Measurements from ENCODE around the gene SRGAP3. TPM values are rescaled to one million over a fixed set of nuclear protein-coding genes. Genes with fewer than 3 reads are reported as not detected.

SRGAP3 gene
- total and polyA plus RNA-seq, 8 donors = 0.31 to 31.7 (median 5.8) TPM

DNA sequence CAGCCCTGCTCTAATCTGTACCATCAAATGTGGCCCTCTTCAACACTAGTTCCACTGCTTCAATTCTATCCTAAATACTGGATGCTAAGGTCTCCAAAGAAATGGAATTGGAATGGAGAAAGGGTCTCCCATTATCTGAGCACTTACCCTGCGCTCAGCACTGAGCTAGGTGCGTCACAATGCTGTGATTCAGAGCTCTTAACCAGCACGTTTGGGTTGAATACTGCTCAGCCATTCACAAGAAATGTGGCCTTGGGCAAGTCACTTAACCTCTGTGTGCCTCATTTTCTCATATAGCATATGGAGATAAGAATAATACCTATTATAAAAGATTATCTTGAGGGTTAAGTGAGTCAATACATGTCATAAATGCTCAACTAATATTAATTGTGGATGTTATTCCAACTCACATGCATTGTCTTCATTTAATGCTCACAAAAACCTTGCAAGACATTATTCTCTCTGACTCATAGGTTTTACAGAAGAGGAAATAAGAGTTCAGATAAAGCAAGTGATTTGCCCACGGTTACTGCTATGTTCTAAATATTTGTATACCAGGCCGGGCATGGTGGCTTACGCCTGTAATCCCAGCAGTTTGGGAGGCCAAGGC, 27.4 kb upstream of the SRGAP3 start:
- no peak for TF ChIP-seq EP300 (IDR thresholded peaks at IDR 0.05)
- TF ChIP-seq POLR2A (IDR thresholded peaks at IDR 0.05) = no peak
- TF ChIP-seq CTCF (IDR thresholded peaks at IDR 0.05) = no peak
- TF ChIP-seq POLR2AphosphoS5 (IDR thresholded peaks at IDR 0.05) = no peak
- Histone ChIP-seq H3K4me3 (no peak overlapping the region), H3K9me3 (no peaks in the 10 kb centered on the region), H3K36me3 (no peaks in the 10 kb centered on the region), H3K27me3 (no peaks in the 10 kb centered on the region), H3K4me1 (peaks cover 0 to 6% (median 0%) of the 10 kb centered on the region in 4 donors), H3K27ac (no peak overlapping the region)
- DNase-seq = no peak
- WGBS, 5 donors = 71 to 84% (median 78%) methylated on average over 6 of the region's 6 CpGs
- intact Hi-C loops (cut with DNase I; ENCODE audit: low total_unique reads) = no loop called here

- H3K27me3 ChIP-seq = no peaks in the 10 kb centered on the region
- no peak for DNase-seq
- WGBS, 5 donors = 55 to 76% (median 66%) methylated on average over 6 of the region's 6 CpGs
- intact Hi-C loops (cut with DNase I; ENCODE audit: low total_unique reads) = no loop called here
- no peak overlapping the region for H3K27ac ChIP-seq
- no peak for TF ChIP-seq EP300 (IDR thresholded peaks at IDR 0.05)
- no peak for TF ChIP-seq CTCF (IDR thresholded peaks at IDR 0.05)
- no peak for TF ChIP-seq POLR2AphosphoS5 (IDR thresholded peaks at IDR 0.05)
- H3K4me1 ChIP-seq = no peaks in the 10 kb centered on the region
- H3K4me3 ChIP-seq = no peak overlapping the region
- H3K36me3 ChIP-seq = no peaks in the 10 kb centered on the region
- no peaks in the 10 kb centered on the region for H3K9me3 ChIP-seq
Observed at GRCh38 chr3:9271903-9272302, 22.5 kb upstream of the SRGAP3 start.

GRCh38 chr3:9270704-9271103, 21.3 kb upstream of the SRGAP3 start:
- intact Hi-C loops (cut with DNase I; ENCODE audit: low total_unique reads) = no loop called here
- Histone ChIP-seq H3K27me3 (no peaks in the 10 kb centered on the region), H3K36me3 (no peaks in the 10 kb centered on the region), H3K4me1 (no peaks in the 10 kb centered on the region), H3K4me3 (no peak overlapping the region), H3K9me3 (no peaks in the 10 kb centered on the region), H3K27ac (no peak overlapping the region)
- WGBS, 5 donors = 79 to 93% (median 86%) methylated on average over 4 of the region's 4 CpGs
- DNase-seq = no peak
- TF ChIP-seq POLR2AphosphoS5 (IDR thresholded peaks at IDR 0.05) (no peak), POLR2A (IDR thresholded peaks at IDR 0.05) (no peak), CTCF (IDR thresholded peaks at IDR 0.05) (no peak), EP300 (IDR thresholded peaks at IDR 0.05) (no peak)

- no peaks in the 10 kb centered on the region for H3K4me1 ChIP-seq
- H3K4me3 ChIP-seq = no peak overlapping the region
- no peaks in the 10 kb centered on the region for H3K27me3 ChIP-seq
- TF ChIP-seq CTCF (IDR thresholded peaks at IDR 0.05) = no peak
- no peak for TF ChIP-seq POLR2A (IDR thresholded peaks at IDR 0.05)
- TF ChIP-seq POLR2AphosphoS5 (IDR thresholded peaks at IDR 0.05) = no peak
- TF ChIP-seq EP300 (IDR thresholded peaks at IDR 0.05) = no peak
- intact Hi-C loops (cut with DNase I; ENCODE audit: low total_unique reads) = no loop called here
- no peak for DNase-seq
- 89 to 97% (median 96%) methylated on average over 3 of the region's 3 CpGs for WGBS, 5 donors
- no peaks in the 10 kb centered on the region for H3K9me3 ChIP-seq
- H3K27ac ChIP-seq = no peak overlapping the region
- no peaks in the 10 kb centered on the region for H3K36me3 ChIP-seq
Observed at GRCh38 chr3:9266716-9267115, 17.3 kb upstream of the SRGAP3 start.
